HepG2 (cell line): ENCODE data around the gene MADCAM1. TPM values are rescaled to one million over a fixed set of nuclear protein-coding genes. Genes with fewer than 3 reads are reported as not detected.
A peak's percentile ranks its signal among the peaks of the same experiment; 100 is the strongest.

Experiments
- BORCS8-MEF2B ChIP-seq: sonication (generic); formaldehyde crosslinking; IDR thresholded peaks from 2 replicates; pipeline ENCODE4 v1.8.0; 2022; ENCODE audit warnings: mild to moderate bottlenecking, missing genetic modification reagents
- DPF2 ChIP-seq: sonication (generic); formaldehyde crosslinking; IDR thresholded peaks from 2 replicates; pipeline ENCODE4 v1.4.0; 2020; ENCODE audit warnings: mild to moderate bottlenecking, low read depth, missing genetic modification reagents, borderline replicate concordance
- EHMT2 ChIP-seq: fragments of 200-600 bp; sonication (generic); IDR thresholded peaks from 2 replicates; pipeline ENCODE4 v1.7.0; 2017; ENCODE audit warnings: antibody characterized with exemption, low read depth, low read length, borderline replicate concordance
- ELF3 ChIP-seq: IDR thresholded peaks from 2 replicates; pipeline ENCODE4 v1.6.1; 2016; ENCODE audit warnings: missing genetic modification reagents, missing compliant biosample characterization
- HDAC2 ChIP-seq: sonication (generic); formaldehyde crosslinking; IDR thresholded peaks from 2 replicates; pipeline ENCODE4 v1.4.0; 2020; ENCODE audit warnings: missing genetic modification reagents
- HOXD1 ChIP-seq: sonication (generic); formaldehyde crosslinking; IDR thresholded peaks from 2 replicates; pipeline ENCODE4 v1.5.0; 2020; ENCODE audit warnings: missing genetic modification reagents
- JUND ChIP-seq: sonication (generic); formaldehyde crosslinking; IDR thresholded peaks from 2 replicates; pipeline ENCODE4 v1.8.0; 2022; ENCODE audit warnings: mild to moderate bottlenecking, missing genetic modification reagents
- MEIS2 ChIP-seq: sonication (generic); formaldehyde crosslinking; IDR thresholded peaks from 2 replicates; pipeline ENCODE4 v1.9.0; 2021; ENCODE audit warnings: mild to moderate bottlenecking, missing genetic modification reagents
- RELA ChIP-seq: sonication (generic); formaldehyde crosslinking; IDR thresholded peaks from 2 replicates; pipeline ENCODE4 v1.4.0; 2020; ENCODE audit warnings: missing genetic modification reagents
- RXRA ChIP-seq: sonication (generic); formaldehyde crosslinking; IDR thresholded peaks from 2 replicates; pipeline ENCODE4 v1.5.1; 2020; ENCODE audit warnings: missing genetic modification reagents
- SP140L ChIP-seq: sonication (generic); formaldehyde crosslinking; IDR thresholded peaks from 2 replicates; pipeline ENCODE4 v1.4.0; 2020; ENCODE audit warnings: missing genetic modification reagents, borderline replicate concordance
- TBX2 ChIP-seq: sonication (generic); formaldehyde crosslinking; IDR thresholded peaks from 2 replicates; pipeline ENCODE4 v1.5.0; 2020; ENCODE audit warnings: missing genetic modification reagents, mild to moderate bottlenecking, borderline replicate concordance
- TRIM24 ChIP-seq: sonication (generic); formaldehyde crosslinking; IDR thresholded peaks from 2 replicates; pipeline ENCODE4 v1.8.0; 2022; ENCODE audit warnings: mild to moderate bottlenecking, missing genetic modification reagents
- ZBTB7A ChIP-seq: sonication (generic); formaldehyde crosslinking; IDR thresholded peaks from 2 replicates; pipeline ENCODE4 v1.8.0; 2022; ENCODE audit warnings: mild to moderate bottlenecking, missing genetic modification reagents
- ZC3H4 ChIP-seq: sonication (generic); formaldehyde crosslinking; IDR thresholded peaks from 2 replicates; pipeline ENCODE4 v1.4.0; 2020; ENCODE audit warnings: missing genetic modification reagents, borderline replicate concordance
- ZFX ChIP-seq: sonication (generic); formaldehyde crosslinking; IDR thresholded peaks from 2 replicates; pipeline ENCODE4 v1.4.0; 2020; ENCODE audit warnings: mild to moderate bottlenecking, low read depth, missing genetic modification reagents, moderate library complexity
- ZNF326 ChIP-seq: sonication (generic); formaldehyde crosslinking; IDR thresholded peaks from 2 replicates; pipeline ENCODE4 v1.4.0; 2020; ENCODE audit warnings: missing genetic modification reagents, borderline replicate concordance
- ZSCAN31 ChIP-seq: sonication (generic); formaldehyde crosslinking; IDR thresholded peaks from 2 replicates; pipeline ENCODE4 v1.5.0; 2020; ENCODE audit warnings: low read depth, mild to moderate bottlenecking, missing genetic modification reagents
- polyA plus RNA-seq, 8 experiments: library from polyadenylated mRNA; depleted of rRNA in 3 of 8; stranded (reverse) in 7 of 8; unstranded in 1 of 8; fragments of >200 nt; fragmentation: Illumina TruSeq in 4 of 8; extraction: Trizol in 4 of 8; gene quantifications; 2 replicates each; pipeline versions ENCODE4 v1.2.1 to v1.2.3, GENCODE V29; 2011 to 2016; ENCODE audit warnings: low read depth in 4 of 8, missing spikeins in 1 of 8, mixed read lengths in 1 of 8; ENCODE audit not compliant: insufficient read depth in 1 of 8
- total RNA-seq, 5 experiments: library from RNA; depleted of rRNA; stranded (reverse); fragments of >200 nt; fragmentation: Illumina TruSeq; extraction: Trizol; gene quantifications; 2 replicates each; pipeline ENCODE4 v1.2.3, GENCODE V29; 2016; ENCODE audit warnings: low read depth in 1 of 5
- TF ChIP-seq, protein P1 (sequence below): sonication (generic); formaldehyde crosslinking; IDR thresholded peaks from 2 replicates; pipeline ENCODE4 v1.4.0; 2020; ENCODE audit warnings: missing genetic modification reagents
- TF ChIP-seq, protein P2 (sequence below): sonication (generic); formaldehyde crosslinking; IDR thresholded peaks from 2 replicates; pipeline ENCODE4 v1.5.0; 2020; ENCODE audit warnings: missing genetic modification reagents
- TF ChIP-seq, protein P3 (sequence below): sonication (generic); formaldehyde crosslinking; IDR thresholded peaks from 2 replicates; pipeline ENCODE4 v1.4.0; 2020; ENCODE audit warnings: missing genetic modification reagents, borderline replicate concordance
- TF ChIP-seq, protein P4 (sequence below): sonication (generic); formaldehyde crosslinking; IDR thresholded peaks from 2 replicates; pipeline ENCODE4 v1.5.1; 2020; ENCODE audit warnings: mild to moderate bottlenecking, moderate library complexity, missing genetic modification reagents
- TF ChIP-seq, protein P5 (sequence below): IDR thresholded peaks from 2 replicates; pipeline ENCODE4 v1.6.1; 2012; ENCODE audit warnings: inconsistent platforms

Gene MADCAM1
- total and polyA plus RNA-seq, 2 of the 13 experiments (the other 11 are each of a cell fraction or from before 2014, with no cell fraction given) = 0.29 to 0.33 TPM

DNA sequence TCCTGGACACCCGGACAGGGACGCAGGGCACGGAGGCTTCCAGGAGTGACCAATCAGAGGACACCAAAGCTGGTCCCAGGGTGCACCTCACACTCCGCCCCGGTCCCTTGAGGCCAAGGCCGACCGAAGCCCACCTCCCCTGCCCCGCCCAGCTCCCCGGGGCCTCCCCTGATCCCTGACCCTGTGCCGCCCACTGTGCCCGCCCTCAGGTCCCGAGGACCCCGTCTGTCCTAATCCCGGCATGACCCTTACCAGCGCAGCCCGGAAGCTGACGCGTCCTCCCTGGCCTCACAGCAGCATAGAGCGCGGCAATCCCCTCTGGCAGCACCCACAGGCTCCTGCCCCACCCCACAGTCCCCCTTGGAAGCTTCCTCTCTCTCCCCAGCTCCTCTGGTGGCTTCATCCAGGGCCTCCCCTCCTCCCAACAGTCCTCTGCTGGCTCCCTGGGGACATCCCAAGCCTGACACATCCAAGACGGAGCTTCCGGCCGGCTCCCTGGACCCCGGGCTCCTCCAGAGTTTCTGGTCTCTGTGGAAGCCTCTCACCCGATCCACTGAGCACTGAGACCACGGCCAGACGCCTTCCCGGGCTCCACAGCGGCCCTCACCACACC is 27.9 kb downstream of the MADCAM1 start (continued):
- TF ChIP-seq, protein P1, sequence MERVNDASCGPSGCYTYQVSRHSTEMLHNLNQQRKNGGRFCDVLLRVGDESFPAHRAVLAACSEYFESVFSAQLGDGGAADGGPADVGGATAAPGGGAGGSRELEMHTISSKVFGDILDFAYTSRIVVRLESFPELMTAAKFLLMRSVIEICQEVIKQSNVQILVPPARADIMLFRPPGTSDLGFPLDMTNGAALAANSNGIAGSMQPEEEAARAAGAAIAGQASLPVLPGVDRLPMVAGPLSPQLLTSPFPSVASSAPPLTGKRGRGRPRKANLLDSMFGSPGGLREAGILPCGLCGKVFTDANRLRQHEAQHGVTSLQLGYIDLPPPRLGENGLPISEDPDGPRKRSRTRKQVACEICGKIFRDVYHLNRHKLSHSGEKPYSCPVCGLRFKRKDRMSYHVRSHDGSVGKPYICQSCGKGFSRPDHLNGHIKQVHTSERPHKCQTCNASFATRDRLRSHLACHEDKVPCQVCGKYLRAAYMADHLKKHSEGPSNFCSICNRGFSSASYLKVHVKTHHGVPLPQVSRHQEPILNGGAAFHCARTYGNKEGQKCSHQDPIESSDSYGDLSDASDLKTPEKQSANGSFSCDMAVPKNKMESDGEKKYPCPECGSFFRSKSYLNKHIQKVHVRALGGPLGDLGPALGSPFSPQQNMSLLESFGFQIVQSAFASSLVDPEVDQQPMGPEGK = peak; percentile 86
- TF ChIP-seq HOXD1 (CRISPR knock-in tag) (peak; percentile 66; the same call in 1 of the 2 replicates), SP140L (CRISPR knock-in tag) (no peak), RELA (peak; percentile 74; the same call in 1 of the 2 replicates), ELF3 (CRISPR knock-in tag) (peak; percentile 26; the same call in 1 of the 2 replicates), TBX2 (CRISPR knock-in tag) (peak; percentile 88), ZBTB7A (CRISPR knock-in tag) (peak; percentile 100), ZFX (CRISPR knock-in tag) (peak; percentile 70), ZSCAN31 (CRISPR knock-in tag) (peak; percentile 73), ZC3H4 (no peak), BORCS8-MEF2B (peak; percentile 34; the same call in 1 of the 2 replicates), RXRA (CRISPR knock-in tag) (peak; percentile 99), JUND (peak; percentile 31; the same call in 1 of the 2 replicates), MEIS2 (CRISPR knock-in tag) (peak; percentile 61; the same call in 1 of the 2 replicates), HDAC2 (CRISPR knock-in tag) (peak; percentile 79), DPF2 (peak; percentile 50; the same call in 1 of the 2 replicates), TRIM24 (CRISPR knock-in tag) (peak; percentile 35; the same call in 1 of the 2 replicates), EHMT2 (no peak), ZNF326 (no peak)
- TF ChIP-seq, protein P2, sequence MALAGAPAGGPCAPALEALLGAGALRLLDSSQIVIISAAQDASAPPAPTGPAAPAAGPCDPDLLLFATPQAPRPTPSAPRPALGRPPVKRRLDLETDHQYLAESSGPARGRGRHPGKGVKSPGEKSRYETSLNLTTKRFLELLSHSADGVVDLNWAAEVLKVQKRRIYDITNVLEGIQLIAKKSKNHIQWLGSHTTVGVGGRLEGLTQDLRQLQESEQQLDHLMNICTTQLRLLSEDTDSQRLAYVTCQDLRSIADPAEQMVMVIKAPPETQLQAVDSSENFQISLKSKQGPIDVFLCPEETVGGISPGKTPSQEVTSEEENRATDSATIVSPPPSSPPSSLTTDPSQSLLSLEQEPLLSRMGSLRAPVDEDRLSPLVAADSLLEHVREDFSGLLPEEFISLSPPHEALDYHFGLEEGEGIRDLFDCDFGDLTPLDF (CRISPR knock-in tag) = peak; percentile 28; the same call in 1 of the 2 replicates
- TF ChIP-seq, protein P3, sequence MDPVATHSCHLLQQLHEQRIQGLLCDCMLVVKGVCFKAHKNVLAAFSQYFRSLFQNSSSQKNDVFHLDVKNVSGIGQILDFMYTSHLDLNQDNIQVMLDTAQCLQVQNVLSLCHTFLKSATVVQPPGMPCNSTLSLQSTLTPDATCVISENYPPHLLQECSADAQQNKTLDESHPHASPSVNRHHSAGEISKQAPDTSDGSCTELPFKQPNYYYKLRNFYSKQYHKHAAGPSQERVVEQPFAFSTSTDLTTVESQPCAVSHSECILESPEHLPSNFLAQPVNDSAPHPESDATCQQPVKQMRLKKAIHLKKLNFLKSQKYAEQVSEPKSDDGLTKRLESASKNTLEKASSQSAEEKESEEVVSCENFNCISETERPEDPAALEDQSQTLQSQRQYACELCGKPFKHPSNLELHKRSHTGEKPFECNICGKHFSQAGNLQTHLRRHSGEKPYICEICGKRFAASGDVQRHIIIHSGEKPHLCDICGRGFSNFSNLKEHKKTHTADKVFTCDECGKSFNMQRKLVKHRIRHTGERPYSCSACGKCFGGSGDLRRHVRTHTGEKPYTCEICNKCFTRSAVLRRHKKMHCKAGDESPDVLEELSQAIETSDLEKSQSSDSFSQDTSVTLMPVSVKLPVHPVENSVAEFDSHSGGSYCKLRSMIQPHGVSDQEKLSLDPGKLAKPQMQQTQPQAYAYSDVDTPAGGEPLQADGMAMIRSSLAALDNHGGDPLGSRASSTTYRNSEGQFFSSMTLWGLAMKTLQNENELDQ (CRISPR knock-in tag) = no peak
- TF ChIP-seq, protein P4, sequence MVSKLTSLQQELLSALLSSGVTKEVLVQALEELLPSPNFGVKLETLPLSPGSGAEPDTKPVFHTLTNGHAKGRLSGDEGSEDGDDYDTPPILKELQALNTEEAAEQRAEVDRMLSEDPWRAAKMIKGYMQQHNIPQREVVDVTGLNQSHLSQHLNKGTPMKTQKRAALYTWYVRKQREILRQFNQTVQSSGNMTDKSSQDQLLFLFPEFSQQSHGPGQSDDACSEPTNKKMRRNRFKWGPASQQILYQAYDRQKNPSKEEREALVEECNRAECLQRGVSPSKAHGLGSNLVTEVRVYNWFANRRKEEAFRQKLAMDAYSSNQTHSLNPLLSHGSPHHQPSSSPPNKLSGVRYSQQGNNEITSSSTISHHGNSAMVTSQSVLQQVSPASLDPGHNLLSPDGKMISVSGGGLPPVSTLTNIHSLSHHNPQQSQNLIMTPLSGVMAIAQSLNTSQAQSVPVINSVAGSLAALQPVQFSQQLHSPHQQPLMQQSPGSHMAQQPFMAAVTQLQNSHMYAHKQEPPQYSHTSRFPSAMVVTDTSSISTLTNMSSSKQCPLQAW = peak; percentile 79
- TF ChIP-seq, protein P5, sequence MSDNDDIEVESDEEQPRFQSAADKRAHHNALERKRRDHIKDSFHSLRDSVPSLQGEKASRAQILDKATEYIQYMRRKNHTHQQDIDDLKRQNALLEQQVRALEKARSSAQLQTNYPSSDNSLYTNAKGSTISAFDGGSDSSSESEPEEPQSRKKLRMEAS = peak; percentile 71
